Middle frontal gyrus (tissue), 1 donor: ENCODE data around the gene BARX2.

Experiments
- DNase-seq: peaks from one replicate; pipeline ENCODE4 v3.0.0-alpha.2; 2015; ENCODE audit warnings: low spot score; ENCODE audit errors: extremely low spot score

BARX2 gene

DNA sequence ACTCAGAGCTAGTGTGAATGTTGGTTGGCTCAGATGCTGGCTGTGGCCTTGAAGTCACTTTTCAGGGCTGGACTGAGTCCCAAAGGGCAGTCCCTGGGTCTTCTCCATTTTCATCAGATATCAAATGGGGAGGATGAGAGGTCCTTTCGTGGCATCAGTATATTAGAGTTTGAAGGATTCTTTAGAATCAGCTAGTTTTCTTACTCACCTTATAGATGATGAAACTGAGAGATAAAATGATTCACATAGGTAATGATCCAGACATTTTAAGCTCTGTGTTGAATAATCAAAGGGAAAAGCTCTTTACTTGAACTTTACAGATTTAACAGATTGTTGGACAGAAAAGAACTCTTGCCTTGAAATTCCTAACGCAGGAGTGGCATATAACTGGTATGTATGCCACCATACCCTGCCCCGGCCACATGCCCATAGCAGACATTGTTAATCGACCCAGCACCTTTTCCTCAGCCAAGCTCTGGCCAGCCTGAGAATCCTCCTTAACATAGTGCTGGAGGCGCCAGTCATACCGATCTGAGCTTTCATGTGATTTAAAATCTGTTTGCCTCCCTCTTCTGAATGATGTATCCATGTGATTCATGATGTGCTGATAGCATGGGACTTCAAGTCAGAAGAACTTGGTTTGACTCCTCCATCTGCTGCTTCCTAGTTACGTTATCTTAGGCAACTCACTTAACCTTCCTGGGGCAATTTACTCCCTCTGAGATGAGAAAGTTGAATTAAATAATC lies 60.0 kb downstream of the BARX2 start:
- no peak for DNase-seq

DNA sequence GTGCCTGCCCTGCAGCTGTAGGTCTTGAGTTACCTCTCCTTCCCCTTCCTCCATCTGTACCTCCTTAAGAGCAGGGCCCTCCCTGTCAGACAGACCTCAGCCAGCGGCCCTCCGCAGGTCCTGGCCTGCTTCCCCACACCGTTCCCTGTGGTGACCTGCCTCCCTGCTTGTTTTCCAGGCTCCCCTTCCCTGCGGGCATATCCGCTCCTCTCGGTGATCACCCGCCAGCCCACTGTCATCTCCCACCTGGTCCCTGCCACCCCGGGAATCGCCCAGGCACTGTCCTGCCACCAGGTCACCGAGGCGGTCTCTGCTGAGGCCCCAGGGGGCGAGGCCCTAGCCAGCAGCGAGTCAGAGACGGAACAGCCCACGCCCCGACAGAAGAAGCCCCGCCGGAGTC lies 60.9 kb downstream of the BARX2 start:
- no peak for DNase-seq

GRCh38 chr11:129440028-129440713 lies 64.5 kb downstream of the BARX2 start:
- DNase-seq = no peak

DNA sequence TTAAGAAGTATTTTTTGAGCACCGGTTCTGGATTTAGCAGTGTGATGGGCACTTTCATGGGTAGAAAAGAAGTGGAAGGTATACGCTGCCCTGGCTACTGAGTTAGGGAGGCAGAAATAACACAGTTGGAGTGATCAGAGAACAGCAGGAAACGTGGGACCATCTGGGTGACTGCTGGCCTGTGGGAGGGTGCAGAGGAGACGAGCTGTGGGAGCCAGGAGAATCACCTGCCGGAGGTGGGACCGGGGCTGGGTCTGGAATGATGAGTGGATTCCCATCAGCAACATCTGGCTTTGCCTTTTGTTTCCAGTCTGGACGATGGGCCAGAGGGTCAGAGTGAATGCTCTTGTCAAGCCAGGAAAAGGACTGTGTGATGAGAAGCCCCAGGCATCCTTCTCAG lies 66.5 kb downstream of the BARX2 start:
- no peak for DNase-seq

DNA sequence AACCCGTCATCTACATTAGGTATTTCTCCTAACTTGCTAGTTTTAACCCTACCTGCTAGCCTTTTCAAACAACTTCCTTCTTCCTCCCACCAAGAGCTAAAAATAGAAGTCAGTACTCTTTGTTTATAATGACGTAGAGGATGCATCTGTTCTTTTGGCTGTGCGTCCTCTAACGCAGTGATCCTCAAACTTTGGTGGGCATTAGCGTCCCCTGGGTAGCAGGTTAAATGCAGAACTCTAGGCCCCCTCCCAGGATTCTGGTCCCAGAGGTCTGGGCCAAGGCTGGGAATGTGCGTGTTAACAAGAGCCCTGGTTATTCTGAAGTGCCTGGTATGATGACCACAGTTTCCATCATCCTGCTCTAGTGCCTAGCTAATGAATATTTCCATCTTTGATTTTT lies 67.6 kb downstream of the BARX2 start:
- DNase-seq = no peak

- no peak for DNase-seq
These were observed 68.6 kb downstream of the BARX2 start for GRCh38 chr11:129444274-129444673.

DNA sequence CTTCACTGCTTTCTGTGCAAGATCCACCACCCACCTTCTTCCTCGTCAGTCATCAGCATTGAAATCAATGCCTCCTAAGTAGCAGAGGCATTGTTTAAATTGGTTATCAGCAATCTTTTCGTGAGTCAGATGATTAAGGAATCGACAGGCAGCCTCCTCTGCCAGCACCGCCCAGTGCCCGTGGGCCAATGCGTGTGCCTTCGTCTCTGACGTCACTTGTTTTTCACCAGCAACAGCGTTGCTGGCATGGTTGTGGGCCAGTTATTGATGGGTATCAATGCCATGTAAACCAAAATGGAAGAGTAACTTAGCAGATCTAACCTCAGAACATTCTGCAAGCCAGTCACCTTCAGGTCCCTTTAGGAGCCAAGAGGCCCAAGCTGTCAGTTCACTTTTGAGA lies 69.6 kb downstream of the BARX2 start:
- no peak for DNase-seq

DNA sequence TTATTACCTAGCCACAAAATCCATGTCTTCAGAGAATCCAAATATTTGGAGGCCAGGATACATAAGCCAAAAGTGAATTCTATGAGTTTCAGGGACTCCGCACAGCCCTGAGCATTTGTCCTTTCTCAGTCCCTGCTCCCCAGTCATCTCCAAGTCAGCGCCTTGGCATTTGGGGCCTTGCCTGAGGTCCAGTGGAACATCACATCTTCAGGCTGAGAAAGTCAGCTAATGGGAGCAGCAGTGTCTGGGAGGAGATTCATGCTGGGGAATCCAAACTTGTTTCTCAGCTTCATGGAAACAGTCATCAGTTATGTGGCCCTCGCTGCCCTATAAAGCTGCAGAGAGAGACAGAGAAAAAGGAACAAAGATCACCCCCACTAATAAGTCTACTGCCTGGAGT lies 70.9 kb downstream of the BARX2 start:
- DNase-seq = no peak

- DNase-seq = no peak
These were observed 72.1 kb downstream of the BARX2 start for GRCh38 chr11:129447654-129448239.

- DNase-seq = no peak
These were observed 75.9 kb downstream of the BARX2 start for GRCh38 chr11:129451524-129451923.

DNA sequence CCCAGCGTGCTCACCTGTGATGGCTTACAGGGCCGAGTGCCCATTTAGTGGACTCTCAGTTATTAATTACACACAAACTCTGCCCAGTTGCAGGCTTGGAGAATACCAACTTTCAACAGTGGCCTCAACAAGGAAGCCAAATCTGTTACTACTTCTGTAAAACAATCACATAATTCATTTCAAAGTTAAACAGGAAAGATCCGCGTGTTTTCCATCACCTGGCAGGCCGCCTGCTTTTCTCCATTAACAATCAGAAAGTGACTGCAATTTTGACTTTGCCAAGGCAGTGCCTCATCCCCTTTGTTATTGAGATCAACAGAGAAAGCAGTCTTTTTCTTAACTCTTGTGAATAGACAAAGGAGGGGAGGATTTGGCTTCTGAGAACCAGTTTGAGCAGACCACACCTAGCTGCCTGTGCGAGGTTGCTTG lies 77.7 kb downstream of the BARX2 start:
- no peak for DNase-seq

GRCh38 chr11:129455101-129455500 lies 79.5 kb downstream of the BARX2 start:
- no peak for DNase-seq

DNA sequence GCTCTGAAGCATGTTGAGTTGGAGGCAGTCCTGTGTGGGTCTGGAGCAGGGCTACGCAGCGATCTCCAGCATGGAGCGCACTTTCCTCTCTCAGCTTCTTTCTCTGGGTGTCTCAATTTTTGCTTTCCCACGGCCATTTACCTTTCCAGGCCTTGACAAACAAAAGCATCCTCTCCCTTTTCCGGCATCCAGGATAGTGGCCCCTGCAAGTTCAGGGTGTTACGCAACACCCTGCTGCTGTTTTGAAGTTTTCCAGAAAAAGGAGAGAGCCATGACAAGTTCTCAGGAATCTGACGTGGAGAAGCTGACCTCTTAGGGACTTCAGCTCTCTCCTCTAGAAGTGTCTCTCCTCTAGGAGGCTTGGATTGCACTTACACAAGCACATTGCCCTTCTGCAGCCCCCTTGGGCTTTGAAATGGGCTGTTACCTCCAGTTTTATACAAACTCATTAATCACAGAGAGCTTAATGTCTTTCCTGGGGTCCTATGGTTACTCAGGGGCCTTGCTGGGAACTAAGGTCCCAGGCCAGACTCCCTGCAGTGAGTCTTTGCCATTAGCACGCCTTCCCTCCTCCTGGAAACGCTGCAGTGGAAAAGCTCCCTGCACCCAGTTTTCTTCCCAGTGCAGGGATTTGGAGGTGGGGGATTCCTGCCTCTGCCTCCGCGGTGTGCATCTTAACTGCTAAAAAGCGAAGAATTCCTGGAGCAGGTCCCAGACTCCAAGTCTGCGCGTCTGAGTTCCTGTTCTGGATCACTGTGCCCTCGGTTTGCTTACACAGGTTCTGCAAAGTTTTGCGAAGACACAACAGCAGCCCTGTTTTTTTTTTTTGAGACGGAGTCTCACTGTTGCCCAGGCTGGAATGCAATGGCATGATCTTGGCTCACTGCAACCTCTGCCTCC lies 80.4 kb downstream of the BARX2 start:
- no peak for DNase-seq

DNA sequence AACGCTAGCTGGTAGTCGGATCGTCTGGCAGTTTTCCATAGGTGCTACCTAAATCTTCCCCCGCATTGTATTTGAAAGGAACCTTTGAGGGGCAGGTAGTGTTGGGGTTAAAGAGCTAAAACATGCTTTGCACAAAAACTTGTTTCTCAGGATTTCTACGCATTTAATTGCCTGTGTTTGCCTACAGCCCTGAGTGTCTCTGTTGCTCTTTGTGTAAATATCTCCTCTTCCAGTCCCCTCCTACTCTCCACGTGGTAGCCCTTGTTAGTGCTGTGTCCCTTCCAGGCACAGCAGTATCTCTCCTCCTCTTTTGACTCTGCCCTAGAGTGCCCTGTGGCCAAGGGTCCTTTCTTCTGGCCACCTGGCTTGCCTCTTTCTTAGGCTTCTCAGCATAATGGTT lies 81.7 kb downstream of the BARX2 start:
- DNase-seq = no peak

DNA sequence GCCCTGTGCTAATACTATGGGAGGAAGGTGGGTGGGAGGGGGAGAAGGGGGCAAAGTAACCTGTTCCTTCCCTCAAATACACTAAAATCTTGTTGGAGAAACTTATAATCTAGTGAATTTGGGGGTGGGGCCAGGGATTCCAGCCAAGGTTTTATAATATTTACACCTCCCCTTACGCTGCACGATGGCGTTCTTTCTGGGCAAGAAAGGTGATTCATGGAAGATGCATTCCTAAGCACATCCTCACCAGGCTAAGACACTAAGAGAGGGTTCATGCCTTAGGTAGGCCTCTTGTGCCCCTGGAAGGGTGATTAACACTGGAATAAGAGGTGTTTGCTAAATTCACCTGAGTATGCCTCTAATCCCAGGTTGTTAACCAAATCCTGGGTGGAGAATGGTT lies 82.6 kb downstream of the BARX2 start:
- DNase-seq = no peak

- DNase-seq = no peak
These were observed 83.3 kb downstream of the BARX2 start for GRCh38 chr11:129458756-129459535.

GRCh38 chr11:129460714-129461113 lies 85.1 kb downstream of the BARX2 start:
- no peak for DNase-seq

DNA sequence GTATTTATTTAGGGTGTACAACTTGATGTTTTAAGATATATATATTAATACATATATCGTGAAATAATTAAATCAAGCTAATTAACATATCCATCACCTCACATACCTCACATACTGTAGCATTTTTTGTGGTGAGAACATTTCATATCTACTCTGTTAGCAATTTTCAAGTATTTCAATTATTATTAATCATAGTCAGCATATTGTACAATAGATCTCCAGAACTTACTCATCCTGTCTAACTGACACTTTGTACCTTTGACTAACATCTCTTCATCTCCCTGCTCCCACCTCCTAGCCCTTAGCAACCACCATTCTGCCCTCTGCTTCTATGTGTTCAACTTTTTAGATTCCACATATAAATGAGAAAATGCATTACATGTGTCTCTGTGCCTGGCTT lies 108.4 kb downstream of the BARX2 start:
- DNase-seq = no peak

DNA sequence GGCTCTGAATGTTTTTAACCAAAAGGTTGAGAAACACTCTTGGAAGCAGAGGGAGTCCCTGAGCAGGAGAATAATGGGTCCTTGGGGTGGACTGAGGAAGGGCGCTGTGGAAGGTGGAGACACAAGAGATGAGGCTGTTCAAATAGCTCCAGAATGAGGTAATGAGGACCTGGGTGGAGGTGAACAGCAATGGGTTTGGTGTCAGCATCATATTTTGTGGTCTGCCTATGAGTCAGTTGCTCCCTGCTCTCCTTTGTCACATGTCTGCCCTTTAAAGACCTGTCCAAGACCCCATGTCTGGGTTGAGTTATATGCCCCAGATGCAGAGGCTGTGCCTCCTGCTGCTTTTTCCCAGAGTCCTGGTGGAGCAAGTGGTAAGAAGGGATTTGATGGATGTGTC lies 113.6 kb downstream of the BARX2 start:
- DNase-seq = no peak

- no peak for DNase-seq
These were observed 114.4 kb downstream of the BARX2 start for GRCh38 chr11:129490004-129490403.

DNA sequence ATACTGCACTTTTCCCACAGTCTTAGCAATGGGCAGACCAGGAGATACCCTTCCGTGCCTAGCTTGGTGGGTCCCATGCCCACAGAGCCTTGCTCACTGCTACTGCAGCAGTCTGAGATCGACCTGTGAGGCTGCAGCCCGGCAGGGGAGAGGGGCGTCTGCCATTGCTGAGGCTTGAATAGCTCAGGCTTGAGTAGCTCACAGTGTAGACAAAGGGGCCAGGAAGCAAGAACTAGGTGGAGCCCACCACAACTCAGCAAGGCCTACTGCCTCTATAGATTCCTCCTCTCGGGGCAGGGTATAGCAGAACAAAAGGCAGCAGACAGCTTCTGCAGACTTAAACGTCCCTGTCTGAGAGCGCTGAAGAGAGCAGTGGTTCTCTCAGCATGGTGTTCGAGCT lies 118.1 kb downstream of the BARX2 start:
- no peak for DNase-seq
